ELF-1 (cell line): ENCODE results near the gene AGAP1.

Source experiments
- DNase-seq: peaks from one replicate; pipeline ENCODE4 v3.0.0-alpha.2; 2016; ENCODE audit warnings: low read depth, low spot score

AGAP1 gene

DNA sequence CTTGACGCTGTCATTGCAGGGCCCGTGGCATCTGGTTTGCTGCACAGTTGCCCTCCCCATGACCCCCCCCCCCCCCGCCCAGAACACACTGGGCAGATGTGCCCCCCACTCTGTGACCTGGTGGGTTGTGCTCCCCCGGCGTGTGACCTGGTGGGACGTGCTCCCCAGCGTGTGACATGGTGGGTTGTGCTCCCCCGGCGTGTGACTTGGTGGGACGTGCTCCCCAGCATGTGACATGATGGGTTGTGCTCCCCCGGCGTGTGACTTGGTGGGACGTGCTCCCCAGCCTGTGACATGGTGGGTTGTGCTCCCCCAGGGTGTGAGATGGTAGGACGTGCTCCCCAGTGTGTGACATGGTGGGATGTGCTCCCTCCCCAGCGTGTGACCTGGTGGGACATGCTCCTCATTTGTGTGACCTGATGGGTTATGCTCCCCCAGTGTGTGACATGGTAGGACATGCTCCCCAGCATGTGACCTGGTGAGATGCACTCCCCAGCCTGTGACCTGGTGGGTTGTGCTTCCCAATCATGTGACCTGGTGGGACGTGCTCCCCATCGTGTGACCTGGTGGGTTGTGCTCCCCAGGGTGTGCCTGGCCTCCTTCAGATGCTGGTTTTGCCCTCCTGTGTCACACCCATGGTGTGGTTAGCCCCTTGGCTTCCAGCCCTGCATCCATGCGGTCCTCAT, 213.7 kb downstream of the AGAP1 start:
- no peak for DNase-seq

DNA sequence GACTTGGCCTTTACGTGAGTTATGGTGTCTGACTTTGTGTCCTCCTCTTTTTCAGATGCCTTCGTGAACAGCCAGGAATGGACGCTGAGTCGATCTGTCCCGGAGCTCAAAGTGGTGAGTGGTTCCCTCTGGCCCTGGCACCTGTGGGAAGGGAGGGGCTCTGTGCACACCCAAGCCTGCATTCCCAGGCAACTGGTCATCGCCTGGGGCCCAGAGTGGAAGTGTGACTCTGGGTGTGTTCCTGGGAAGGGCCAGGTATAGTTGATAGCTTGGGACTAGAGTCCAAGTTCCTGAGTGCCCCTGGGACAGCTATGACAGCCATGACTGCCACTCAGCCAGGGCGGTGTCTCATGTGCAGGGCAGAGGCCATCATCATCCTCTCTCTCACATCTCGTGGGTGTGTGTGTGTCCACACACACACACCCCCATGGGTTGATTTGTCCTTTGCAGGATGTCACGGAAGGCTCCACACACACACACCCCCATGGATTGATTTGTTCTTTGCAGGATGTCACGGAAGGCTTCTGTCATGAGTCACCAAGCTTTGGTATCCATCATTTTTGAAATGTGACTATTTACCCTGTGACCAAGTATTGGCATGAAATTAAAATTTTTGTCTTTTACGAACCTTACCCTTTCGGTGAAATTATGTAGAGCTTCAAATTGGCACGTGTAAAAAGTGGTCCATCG, 215.4 kb downstream of the AGAP1 start:
- DNase-seq: no peak

DNA sequence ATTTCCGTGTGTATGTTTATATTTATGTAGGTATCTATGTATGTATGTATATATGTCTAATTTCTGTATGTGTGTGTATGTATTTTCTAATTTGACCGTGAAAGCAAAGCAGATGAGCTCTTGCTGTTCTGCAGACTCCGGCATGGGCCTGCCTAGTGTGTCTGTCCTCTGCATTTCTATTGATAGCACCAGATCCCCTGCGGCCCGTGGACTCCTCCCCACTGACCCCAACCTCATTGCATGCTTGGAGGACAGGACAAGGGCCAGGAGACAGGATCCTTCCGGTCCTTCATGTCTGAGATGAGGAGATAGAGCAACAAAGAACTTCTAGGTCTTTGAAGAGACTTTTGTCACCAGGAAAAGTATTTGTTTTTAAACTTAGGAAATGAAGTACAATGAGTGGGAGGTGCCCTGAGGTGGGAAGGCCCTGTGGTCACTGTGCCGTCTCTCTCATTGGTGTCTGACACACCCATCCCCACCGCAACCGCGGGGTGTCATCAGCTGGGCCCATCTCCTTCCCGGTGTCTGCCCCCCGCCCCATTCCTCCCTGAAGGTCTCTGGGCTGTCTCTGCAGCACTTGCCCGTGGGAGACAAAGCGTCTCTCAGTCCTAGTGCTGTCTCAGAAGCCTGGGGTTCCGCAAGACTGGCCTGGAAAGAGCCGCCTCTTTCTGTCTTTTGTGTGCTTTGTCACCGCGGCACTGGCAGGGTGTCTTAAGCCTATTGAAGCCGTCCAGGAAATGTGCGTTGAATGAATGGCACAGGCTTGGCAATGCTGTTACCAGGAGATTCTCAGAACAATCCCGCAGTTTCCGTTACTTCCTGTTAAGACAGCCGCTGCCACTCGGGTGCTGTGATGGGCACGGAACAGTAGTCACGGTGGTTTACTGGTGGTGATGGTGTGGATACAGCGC, 216.4 kb downstream of the AGAP1 start:
- no peak for DNase-seq

DNA sequence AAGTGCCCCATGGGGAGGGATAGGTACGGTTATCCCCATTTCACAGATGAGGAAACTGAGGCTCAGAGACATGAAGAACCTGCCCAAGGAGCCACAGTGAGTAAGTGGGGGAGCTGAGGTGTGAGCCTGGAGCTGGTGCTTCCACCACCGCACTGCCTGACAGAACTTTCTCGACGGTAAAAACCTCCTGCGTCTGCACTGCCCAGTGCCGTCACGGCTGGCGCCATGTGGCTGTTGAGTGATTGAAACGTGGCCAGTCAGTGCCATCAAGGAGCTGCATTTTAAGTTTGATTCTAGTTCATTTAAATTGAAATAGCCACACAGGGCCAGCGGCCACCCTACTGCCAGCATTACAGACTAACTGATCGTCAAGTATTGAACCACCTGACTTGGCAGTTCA, 217.1 kb downstream of the AGAP1 start:
- no peak for DNase-seq

DNA sequence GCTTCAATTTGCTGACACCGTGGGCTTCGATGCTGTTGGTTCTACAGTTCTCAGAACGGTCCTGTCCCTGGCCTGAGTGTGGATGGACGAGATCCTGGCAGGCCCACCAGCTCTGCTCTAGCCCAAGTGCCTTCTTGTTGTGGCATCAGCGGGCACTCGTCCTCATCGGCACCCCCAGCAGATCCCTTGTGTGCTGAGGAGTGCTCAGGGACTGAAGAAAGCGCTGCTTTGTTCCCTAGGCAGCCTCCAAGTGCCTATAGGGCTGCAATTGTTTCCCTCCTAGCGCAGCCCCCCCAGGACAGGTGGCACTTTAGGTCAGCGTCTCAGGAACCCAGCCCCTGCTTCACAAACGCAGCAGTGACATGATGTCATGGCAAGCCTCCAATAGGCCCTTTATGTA, 217.7 kb downstream of the AGAP1 start:
- DNase-seq: no peak

DNA sequence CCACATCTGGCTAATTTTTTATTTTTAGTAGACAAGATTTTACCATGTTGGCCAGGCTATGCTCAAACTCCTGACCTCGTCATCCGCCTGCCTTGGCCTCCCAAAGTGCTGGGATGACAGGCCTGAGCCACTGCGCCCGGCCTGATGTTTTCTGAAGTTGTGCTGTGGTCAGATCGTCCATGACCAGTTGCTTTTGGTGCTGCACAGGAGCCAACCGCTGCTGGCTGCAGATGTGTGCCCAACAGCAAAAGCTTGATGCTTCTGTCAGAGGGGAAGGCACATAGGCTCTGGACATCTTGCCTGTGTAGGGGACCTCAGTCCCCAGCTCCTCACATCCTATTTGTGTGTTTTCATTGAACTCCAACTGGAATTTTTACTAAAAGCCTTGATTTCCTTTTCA, 218.3 kb downstream of the AGAP1 start:
- DNase-seq: no peak

DNA sequence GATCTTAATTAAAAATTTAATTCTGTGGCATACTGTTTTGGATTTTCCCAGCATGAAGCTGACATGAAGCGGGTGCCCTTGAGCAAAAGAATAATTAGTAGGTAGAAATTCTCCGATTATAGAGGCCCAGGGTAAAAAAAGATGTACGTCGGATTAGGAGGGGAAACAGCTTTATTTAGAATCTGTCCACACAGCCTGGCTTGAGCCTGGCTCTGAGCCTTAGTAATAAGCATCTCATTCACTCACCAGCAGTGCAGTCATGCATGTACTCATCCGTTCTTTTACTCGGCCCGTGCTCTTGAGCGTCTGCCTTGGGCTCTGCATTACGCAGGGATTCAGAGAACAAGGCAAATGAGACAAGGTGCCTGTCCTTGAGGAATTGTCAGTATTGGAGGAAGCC, 219.3 kb downstream of the AGAP1 start:
- DNase-seq: no peak

DNA sequence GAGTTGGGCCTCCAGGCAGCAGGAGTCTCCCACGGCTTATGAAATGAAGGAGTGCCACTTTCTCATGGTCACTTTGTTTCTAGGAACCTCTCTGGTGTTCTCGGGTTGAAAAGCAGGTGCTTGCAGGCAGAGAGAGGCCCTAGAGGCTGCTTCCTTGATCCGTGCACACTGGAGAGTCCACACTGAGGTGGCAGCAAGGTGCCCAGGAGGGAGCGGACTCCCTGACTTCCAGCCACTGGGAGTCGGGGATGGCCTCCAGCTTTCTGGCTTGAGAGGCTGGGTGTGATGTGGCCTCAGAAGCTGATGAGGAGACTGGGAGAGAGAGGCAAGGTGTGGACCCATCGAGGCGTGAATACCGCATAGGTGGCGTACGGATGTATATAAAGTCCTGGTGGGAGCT, 221.8 kb downstream of the AGAP1 start:
- DNase-seq: no peak

DNA sequence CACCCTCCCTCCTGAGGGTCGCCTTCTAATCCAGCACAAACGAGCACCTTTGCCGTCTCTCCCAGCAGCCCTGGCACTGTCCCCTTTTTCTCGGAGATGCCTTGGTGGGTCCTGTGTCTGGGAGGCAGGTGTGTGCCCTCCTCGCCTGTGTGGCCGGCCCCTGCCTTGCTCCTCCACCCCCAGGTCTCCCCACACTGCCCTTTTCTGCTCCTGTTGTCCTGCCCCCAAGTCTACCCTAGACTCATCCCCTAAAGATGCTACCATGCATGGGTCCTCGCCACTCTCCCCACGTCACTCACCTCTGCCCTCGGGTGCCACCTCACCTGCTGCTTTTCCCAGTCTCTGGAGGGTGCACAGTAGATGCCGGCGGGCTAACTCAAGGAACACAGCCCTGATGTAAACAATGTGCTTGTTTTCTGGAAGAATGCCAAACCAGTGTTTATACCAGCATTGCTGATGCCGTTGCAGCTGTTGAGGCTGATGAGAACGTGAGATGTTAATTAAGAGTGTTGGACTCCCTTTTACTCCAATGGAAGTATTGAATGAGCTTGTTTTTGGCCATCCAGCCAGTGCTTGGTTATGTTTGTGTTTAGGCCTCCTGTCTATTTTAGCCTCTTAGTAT, 223.1 kb downstream of the AGAP1 start:
- DNase-seq: no peak

DNA sequence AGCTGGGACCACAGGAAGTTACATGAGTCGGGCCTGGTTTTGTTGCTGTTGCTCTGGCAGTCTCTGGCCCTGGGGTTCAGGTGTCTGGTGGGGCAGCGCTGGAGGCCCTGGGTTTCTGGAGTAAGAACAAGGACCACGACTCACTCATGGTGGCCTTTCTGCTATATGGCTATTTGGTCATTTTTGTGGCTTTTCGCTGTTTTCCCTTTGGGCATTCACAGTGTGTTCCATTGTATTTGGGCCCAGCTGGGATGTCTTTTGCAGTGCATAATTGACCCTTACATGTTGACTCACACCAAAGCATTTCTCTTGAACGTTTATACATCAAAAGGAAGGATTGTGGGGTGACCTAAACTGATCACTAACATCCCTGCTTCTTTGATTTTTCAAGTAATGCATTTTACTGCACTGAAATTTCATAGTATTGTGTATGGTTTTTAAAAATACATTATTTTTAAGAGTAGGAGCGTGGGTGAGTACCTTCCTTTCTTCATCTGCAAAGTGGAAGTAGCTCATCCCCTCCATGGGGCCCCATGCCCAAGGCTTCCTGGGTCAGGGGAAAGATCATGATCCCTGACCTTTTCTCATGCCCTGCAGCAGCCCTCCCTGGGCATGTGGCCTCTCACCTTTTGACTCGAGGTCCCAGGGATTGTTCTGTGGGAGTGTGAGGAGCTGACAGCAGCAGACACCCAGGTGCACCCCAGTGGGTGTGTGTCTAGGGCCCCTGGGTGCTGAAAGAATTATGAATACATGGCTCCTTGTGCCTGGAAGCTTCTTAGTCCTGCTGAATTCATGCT, 225.5 kb downstream of the AGAP1 start:
- no peak for DNase-seq

DNA sequence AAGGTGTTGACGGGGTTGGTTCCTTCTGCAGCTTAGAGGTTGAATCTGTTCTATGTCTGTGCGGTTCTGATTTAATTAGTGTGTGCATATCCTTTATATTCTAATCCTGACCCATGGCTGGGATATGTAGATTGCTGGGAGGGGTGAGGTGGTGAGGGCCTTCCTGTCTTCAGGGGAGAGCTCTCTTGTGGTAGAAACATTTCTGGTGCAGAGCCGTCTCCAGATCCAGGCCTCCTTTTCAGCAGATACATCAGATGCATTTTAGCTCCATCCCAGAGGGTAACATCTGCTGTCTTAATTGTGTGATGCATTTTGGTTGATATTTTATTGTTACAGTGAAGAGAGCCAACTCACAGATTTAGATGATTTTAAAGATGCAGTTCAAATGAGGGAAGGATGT, 227.8 kb downstream of the AGAP1 start:
- DNase-seq: no peak

DNA sequence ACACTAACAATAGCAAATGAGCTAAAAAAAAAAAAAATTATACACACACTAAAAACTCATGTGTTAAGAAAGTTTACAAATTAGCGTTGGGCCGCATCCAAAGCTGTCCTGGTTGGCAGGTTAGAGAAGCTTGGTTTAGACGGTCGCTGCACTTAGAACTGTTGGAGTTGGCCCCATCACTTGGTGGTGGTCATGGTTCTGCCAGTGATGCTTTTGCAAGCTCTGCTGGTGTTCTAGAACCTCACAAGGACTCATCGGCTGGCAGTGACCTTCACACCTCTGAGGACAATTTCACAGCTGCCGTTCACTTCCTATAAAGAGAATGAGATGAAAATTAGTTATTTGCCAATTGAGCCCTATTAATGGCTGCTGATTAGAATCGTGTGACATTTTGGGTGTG, 229.0 kb downstream of the AGAP1 start:
- DNase-seq: no peak

DNA sequence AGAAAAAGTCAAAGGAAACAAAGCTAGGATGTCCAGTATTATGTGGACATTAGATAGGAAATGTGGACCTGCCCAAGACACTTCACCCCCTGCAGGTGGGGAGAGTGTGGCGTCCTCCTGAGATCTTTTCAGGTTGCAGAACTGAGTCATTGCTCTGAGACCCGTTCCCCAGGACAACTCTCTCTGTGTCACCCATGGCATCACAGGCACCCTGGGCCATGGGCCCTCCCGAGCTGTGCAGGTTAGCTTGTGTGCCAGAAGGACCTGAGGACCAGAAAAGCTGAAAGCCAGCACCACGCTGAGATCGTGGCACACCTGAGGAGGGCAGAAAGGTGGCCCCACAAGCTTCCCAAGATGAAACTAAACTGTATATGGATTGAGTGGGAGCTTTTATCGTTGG, 229.5 kb downstream of the AGAP1 start:
- DNase-seq: no peak

DNA sequence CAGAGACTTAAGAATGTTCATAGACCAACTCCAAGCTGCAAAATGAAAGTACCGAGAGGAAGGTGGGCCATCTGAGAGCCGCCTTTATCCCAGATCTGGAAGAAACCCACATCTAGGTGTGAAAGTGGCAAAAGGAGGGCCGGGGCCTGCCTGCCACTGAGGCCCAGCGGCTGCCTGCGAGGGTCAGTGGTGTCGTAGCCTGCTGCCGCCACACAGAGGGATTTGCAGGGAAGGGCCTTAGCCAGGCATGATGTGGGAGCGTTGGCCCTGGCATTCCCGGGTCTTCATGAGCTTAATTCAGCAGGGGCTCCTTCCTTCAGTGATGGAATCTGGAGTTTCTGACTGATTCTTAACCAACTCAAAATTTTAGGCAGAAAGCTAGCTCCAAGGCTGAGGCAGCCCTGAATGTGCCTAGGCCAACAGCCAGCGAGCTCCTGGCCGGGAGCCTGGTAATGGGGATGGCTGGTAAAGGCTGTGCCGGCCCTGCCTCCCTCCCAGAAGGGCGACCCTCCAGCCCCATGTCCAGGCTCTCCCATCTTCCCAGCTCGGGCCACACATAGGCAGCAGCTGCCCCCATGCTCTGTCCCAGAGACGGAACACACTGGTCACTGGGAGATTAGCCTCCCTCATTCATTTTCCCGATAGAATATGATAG, 230.1 kb downstream of the AGAP1 start:
- DNase-seq: no peak

DNA sequence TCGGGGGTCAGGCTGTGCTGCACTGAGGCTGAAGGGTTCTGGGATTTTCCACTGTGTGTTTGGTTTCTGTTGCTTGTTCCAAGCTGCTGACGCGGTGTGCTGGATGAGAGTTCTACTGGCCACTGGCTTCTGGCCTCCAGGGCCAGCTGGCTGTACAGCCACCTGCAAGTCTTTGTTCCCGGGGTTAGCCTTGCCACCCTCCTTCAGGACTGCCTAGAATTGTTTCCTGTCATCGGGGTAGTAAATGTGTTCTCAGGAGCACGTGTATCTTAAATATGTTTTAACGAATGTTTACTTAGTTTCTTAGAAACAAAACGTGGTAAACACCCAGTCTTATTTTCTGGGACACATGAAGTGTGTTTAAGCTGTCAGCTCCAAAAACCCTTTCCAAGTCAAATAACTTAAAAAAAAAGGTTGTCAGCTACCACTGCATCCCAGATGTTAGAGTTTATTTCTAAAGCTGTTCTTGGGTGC, 231.2 kb downstream of the AGAP1 start:
- DNase-seq: no peak

DNA sequence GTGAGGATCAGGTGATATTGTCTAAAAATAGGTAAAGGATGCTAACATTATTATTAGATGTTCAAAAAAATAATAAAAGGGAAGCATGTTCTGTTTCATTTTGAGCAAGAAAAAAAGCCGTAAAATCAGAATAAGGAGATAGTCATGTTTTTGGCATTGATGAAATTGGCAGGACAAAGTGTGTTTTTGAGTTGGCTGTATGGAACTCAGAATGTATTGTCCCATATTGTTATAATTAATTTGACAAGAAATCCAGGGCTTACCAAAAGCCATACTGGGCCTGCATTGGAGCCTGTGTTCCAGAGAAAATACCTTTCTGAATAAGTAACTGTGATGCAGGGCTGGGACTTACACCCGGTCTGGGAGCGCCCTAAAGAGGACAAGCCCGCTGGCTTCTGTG, 232.0 kb downstream of the AGAP1 start:
- DNase-seq: no peak

DNA sequence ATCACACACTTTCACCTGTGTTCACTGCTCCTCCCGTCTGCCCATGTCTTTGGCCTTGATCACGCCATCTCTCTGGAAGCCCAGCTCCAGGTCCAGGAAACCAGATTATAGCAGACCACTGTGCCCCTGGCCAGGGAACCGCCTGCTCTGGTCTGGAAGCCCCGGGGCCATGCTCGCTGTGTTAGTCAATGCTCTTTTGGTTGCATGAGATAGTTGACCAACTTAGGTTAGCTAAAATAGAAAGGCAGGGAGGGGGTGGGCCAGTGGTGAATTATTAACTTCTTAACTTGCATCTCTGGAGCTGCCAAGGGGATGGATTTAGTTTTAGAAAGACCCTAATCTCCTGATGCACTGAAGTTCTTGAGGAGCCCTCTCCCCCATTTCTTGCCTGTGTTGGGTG, 232.7 kb downstream of the AGAP1 start:
- no peak for DNase-seq

DNA sequence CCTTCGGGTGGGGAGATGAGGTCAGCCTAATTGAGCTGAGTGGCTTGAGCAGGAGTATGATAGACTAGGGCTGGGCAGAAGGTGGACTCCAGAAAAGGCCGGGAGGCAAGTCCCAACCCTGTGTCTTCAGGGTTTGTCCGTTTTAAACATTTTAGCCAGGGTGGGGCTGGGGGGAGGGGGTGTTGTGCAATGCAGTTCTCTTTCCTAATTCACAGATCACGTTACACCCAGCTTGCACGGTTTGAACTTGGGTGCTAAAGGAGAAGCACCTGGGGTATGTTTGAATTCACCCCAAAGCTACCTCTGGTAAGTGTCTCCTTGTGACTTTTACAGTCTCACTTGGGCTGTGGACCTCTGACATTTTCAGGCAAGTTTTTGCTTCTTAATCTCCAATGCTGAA, 233.3 kb downstream of the AGAP1 start:
- no peak for DNase-seq

DNA sequence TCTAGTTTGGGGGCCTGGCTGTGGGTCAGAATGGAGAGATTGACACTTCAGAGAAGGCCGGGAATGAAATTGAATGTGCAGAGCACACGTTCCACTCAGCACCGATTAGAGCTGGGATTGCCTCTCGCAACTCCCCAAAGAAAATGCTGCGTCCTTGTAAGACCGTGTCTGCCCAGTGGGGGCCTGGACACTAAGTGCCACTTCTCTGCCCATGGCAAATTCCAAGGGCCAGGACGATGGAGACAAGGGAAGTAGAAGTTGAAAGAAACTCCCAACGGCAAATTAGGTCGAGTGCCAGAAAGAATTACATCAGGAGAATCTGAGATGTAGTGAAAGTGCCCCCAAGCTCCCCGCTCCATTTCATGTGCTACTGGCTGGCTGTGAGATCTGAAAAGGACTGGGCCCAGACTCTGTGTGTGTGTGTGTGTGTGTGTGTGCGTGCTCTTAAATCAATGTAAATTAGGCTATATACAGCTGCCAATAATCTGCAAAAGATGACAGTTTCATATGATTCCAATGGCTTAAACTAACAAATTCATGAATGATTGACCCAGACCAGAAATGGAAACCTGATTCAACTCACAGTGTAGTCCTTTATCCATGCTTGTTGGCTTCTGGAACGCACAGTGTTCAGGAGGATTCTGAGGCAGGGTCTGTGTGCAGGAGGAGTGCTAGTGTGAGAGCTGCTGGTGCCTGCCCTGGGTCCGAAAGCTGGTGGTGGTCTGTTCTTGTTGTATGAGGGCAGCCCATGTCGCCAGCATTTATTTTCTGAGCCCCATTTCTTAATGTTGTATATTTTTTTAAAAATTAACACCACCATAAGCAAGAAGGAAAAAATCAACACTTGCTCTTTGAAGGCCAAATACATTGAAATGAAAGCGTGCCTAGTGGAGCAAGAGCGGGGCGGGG, 234.3 kb downstream of the AGAP1 start:
- no peak for DNase-seq
